ENCODE measurements around the gene RPRML. TPM values are rescaled to one million over a fixed set of nuclear protein-coding genes. Genes with fewer than 3 reads are reported as not detected.

RPRML gene
- total RNA-seq, 2 experiments from 2014 or later: not detected

DNA sequence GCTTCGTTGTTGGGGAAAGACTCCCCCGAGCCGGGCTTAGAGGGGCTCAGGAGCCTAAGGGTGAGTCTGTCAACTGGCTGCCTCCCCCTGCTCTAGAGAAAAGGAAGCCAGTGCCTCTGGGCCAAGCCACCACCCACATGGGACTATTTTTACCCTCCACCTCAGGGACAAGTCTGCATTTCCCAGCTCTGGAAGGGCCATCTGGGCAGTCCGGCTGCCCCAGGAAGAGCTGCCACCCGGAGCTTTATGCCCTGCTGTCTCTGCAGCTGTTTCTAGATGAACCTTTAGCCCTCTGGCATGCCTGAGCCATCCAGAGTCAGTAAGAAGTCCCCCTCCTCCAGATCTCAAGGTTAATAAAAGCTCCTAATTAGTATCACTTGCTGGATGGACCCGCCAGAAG lies 5.3 kb upstream of the RPRML start:
- Mint-ChIP-seq H3K36me3 (ENCODE audit: low read depth) (peaks cover 5% of the 10 kb centered on the region), H3K9me3 (no peaks in the 10 kb centered on the region), H3K4me1 (ENCODE audit: low read depth) (peaks cover 11% of the 10 kb centered on the region), H3K4me3 (no peak overlapping the region), H3K27me3 (peaks cover 28% of the 10 kb centered on the region), H3K27ac (no peak overlapping the region)
- peaks cover 3% of the 10 kb centered on the region for H3K4me1 ChIP-seq (ENCODE audit: insufficient read depth, low read length)
- peaks cover 0 to 6% of the 10 kb centered on the region in 2 experiments for H3K9me3 ChIP-seq (ENCODE audit: control insufficient read depth in 1 of 2, insufficient read depth in 1 of 2, low read length in 2 of 2)
- ChIA-PET CTCF (no interaction called here), POLR2A (no interaction called here)
- ATAC-seq (ENCODE audit: poor library complexity) (no peak), DNase-seq (no peak)
- no peaks in the 10 kb centered on the region for H3K36me3 ChIP-seq (ENCODE audit: insufficient read depth, low read length)
- H3K27ac ChIP-seq (ENCODE audit: low read depth in 1 of 2, low read length in 2 of 2): no peak overlapping the region
- intact Hi-C loops (cut with DNase I, micrococcal nuclease): no loop called here
- H3K27me3 ChIP-seq (ENCODE audit: control insufficient read depth in 1 of 2, insufficient read depth in 2 of 2, low read length in 2 of 2): peaks cover 7 to 12% of the 10 kb centered on the region in 2 experiments
- no peak overlapping the region for H3K4me3 ChIP-seq (ENCODE audit: low read length)
- no peak for TF ChIP-seq CTCF (IDR thresholded peaks at IDR 0.05)

DNA sequence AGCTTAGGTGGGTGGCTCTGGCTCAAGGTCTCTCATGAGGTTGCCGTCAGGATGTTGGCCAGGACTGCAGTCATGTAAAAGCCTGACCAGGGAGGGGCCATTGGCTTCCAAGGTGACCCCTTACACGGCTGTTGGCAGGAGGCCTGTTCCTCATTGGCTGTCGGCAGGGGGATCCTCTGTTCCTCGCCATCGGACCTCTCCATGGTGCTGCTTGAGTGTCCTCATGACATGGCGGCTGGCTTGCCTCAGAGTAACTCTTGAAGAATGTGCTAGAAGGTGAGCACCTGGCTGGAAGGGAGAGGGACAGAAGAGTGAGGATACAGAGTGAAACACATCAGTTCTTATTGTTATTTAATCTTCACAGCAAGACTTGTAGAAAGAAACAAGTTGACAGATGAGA lies 4.7 kb upstream of the RPRML start:
- CTCF ChIA-PET: no interaction called here
- intact Hi-C loops (cut with DNase I, micrococcal nuclease): no loop called here
- Histone ChIP-seq H3K4me1 (ENCODE audit: insufficient read depth, low read length) (peaks cover 7% of the 10 kb centered on the region), H3K4me3 (ENCODE audit: low read length) (no peak overlapping the region), H3K36me3 (ENCODE audit: insufficient read depth, low read length) (no peaks in the 10 kb centered on the region), H3K27me3 (ENCODE audit: control insufficient read depth in 1 of 2, insufficient read depth in 2 of 2, low read length in 2 of 2) (peaks cover 13 to 14% of the 10 kb centered on the region in 2 experiments), H3K27ac (ENCODE audit: low read depth in 1 of 2, low read length in 2 of 2) (no peak overlapping the region), H3K9me3 (ENCODE audit: control insufficient read depth in 1 of 2, insufficient read depth in 1 of 2, low read length in 2 of 2) (peaks cover 0 to 8% of the 10 kb centered on the region in 2 experiments)
- Mint-ChIP-seq H3K36me3 (ENCODE audit: low read depth) (peaks cover 5% of the 10 kb centered on the region), H3K9me3 (no peaks in the 10 kb centered on the region), H3K4me3 (no peak overlapping the region), H3K27me3 (peaks cover 28% of the 10 kb centered on the region), H3K27ac (no peak overlapping the region), H3K4me1 (ENCODE audit: low read depth) (peaks cover 11% of the 10 kb centered on the region)
- no peak for TF ChIP-seq CTCF (IDR thresholded peaks at IDR 0.05)
- DNase-seq (no peak), ATAC-seq (ENCODE audit: poor library complexity) (no peak)
- POLR2A ChIA-PET: no interaction called here

DNA sequence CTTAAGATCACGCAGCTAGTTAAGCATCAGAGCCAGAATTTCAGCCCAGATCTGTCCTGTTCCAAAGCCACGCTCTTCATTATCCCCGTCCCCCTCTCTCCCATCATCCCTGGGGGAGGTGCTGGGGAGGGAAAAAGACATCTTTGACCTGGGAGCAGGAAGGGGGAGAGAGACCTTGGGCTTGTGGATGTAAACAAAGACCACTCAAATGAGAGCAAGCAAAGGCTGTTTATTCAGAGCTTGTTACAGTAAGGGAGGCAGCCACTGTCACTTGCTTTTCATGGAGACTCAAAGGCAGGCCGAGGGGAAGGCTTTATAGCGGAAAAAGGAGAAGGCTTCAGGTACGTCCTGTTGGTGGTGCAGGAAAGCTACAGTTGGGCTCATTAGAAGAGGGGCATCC lies 3.5 kb upstream of the RPRML start:
- Histone ChIP-seq H3K9me3 (ENCODE audit: control insufficient read depth in 1 of 2, insufficient read depth in 1 of 2, low read length in 2 of 2) (peaks cover 0 to 14% of the 10 kb centered on the region in 2 experiments), H3K36me3 (ENCODE audit: insufficient read depth, low read length) (no peaks in the 10 kb centered on the region), H3K4me1 (ENCODE audit: insufficient read depth, low read length) (peaks cover 16% of the 10 kb centered on the region), H3K4me3 (ENCODE audit: low read length) (no peak overlapping the region), H3K27ac (ENCODE audit: low read depth in 1 of 2, low read length in 2 of 2) (no peak overlapping the region), H3K27me3 (ENCODE audit: control insufficient read depth in 1 of 2, insufficient read depth in 2 of 2, low read length in 2 of 2) (peaks cover 22 to 23% of the 10 kb centered on the region in 2 experiments)
- Mint-ChIP-seq H3K9me3 (no peaks in the 10 kb centered on the region), H3K27ac (no peak overlapping the region), H3K4me3 (no peak overlapping the region), H3K36me3 (ENCODE audit: low read depth) (peaks cover 5% of the 10 kb centered on the region), H3K4me1 (ENCODE audit: low read depth) (peaks cover 18% of the 10 kb centered on the region), H3K27me3 (peaks cover 36% of the 10 kb centered on the region)
- intact Hi-C loops (cut with DNase I, micrococcal nuclease): no loop called here
- no peak for TF ChIP-seq CTCF (IDR thresholded peaks at IDR 0.05)
- CTCF ChIA-PET: interaction anchor here (0.6 kb wide), 1 partner anchor 1743 kb away, joined by 3 read pairs; no protein-coding TSS in a partner anchor
- POLR2A ChIA-PET: no interaction called here
- DNase-seq: no peak
- no peak for ATAC-seq (ENCODE audit: poor library complexity)

Measured in CD4-positive, alpha-beta T cell (primary cell).